Adrenal gland (tissue), 12 donors: ENCODE results near the gene PPFIA2. TPM values are rescaled to one million over a fixed set of nuclear protein-coding genes. Genes with fewer than 3 reads are reported as not detected.

Experiments
- DNase-seq, 7 donors: peaks; one replicate each; pipeline ENCODE4 v3.0.0-alpha.2; 2019 to 2020
- H3K27ac ChIP-seq, 5 donors: fragments of 200-600 bp; sonication (generic) in 4 of 5; 1 replicate in 3 of 5; 2 replicates in 2 of 5; pipeline versions ENCODE4 v1.5.1 to v1.8.0; 2016 to 2020; ENCODE audit warnings: mild to moderate bottlenecking in 1 of 5
- H3K27me3 ChIP-seq: fragments of 200-600 bp; 2 replicates; pipeline ENCODE4 v1.8.0; 2021
- H3K36me3 ChIP-seq, 2 donors: fragments of 200-600 bp; replicated peaks in 1 of 2; 1 replicate in 1 of 2; 2 replicates in 1 of 2; pipeline versions ENCODE4 v1.5.1 to v1.8.0; 2018 to 2022
- H3K4me1 ChIP-seq, 2 donors: fragments of 200-600 bp; replicated peaks in 1 of 2; 1 replicate in 1 of 2; 2 replicates in 1 of 2; pipeline versions ENCODE4 v1.5.1 to v1.8.0; 2018 to 2021
- H3K4me3 ChIP-seq, 4 donors: fragments of 200-600 bp; sonication (generic) in 3 of 4; one replicate each; pipeline ENCODE4 v1.5.1; 2016 to 2018
- H3K9me3 ChIP-seq, 3 donors: fragments of 200-600 bp; sonication (generic) in 1 of 3; replicated peaks in 1 of 3; 1 replicate in 2 of 3; 2 replicates in 1 of 3; pipeline versions ENCODE4 v1.5.1 to v1.8.0; 2016 to 2021
- POLR2A ChIP-seq, 2 donors: fragments of 450-650 bp; IDR thresholded peaks; one replicate each; pipeline ENCODE4 v1.6.1; 2017; ENCODE audit warnings: antibody characterized with exemption in 2 of 2, mild to moderate bottlenecking in 2 of 2, moderate library complexity in 1 of 2
- WGBS, 4 donors: extraction: QIAGEN DNeasy Blood & Tissue Kit in 2 of 4; methylation state at CpG; one replicate each; pipeline versions ENCODE4 v1.1.5 to v1.1.7; 2013 to 2017; 5-methylcytosine and 5-hydroxymethylcytosine counted together
- intact Hi-C, 2 donors: fragments of 100-400 bp; cut with DNase I; formaldehyde crosslinking; loops; one replicate each; pipeline versions ENCODE4 v1.14.1 to v1.15.0; 2022 to 2023
- polyA plus RNA-seq, 3 donors: library from polyadenylated mRNA; stranded (reverse); fragments of 200-250 nt in 2 of 3; fragments of 350-450 nt in 1 of 3; fragmentation: Illumina TruSeq in 1 of 3; extraction: RNeasy Lipid Tissue Mini Kit (QIAGEN cat#74804) in 1 of 3; gene quantifications; one replicate each; pipeline ENCODE4 v1.2.3, GENCODE V29; 2013 to 2014
- total RNA-seq, 9 donors: library from RNA; depleted of rRNA in 4 of 9; stranded (reverse); fragments of >200 nt in 4 of 9; fragments of 120-200 nt in 1 of 9; fragmentation: NEBNext Ultra II Directional in 1 of 9; extraction: Animal tissue kit (Norgen Biotek cat#: 25700) in 1 of 9; gene quantifications; one replicate each; pipeline versions ENCODE4 v1.1.0 to v1.2.4, GENCODE V29; 2013 to 2023
- TF ChIP-seq, protein P1 (sequence below), 6 experiments: fragments of 450-650 bp in 4 of 6; fragments of 200-600 bp in 2 of 6; sonication (generic) in 1 of 6; IDR thresholded peaks; 1 replicate in 5 of 6; 2 replicates in 1 of 6; pipeline versions ENCODE4 v1.5.1 to v1.8.0; 2016 to 2021; ENCODE audit warnings: antibody characterized with exemption in 6 of 6, mild to moderate bottlenecking in 2 of 6, moderate library complexity in 1 of 6
- donor health status: healthy with polysubstance abuse.
- donor health status: Bipolar disorder and iron deficiency.
- donor health status: DM: yes; HTN: yes; CAD: no.
- donor health status: DM: no; HTN: no; CAD: no.
- donor health status: DM: no; HTN: no; CAD: no.
- donor health status: DM: yes; HTN: yes; CAD: no.

Gene PPFIA2
- total and polyA plus RNA-seq, 12 donors = 0.35 to 16.4 (median 2.4) TPM

DNA sequence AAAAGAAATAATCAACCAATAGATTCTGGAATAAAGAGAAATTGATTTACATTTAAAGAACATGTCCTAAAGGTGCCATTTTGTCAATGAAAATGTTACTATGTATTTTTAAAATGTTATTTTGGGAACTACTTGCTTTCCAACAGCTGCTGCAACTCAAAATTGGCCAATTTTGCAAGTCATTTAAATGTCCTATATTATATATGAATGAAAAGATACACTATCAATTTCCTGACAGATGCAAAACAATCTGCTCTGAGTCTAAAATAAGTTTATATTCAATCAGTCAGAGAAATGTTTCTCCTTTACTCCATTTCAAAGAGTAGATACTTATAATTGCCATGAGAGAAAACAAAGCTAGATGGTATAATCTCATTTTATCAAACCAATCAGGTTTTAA, 434.1 kb downstream of the PPFIA2 start:
- TF ChIP-seq POLR2A (IDR thresholded peaks at IDR 0.05) = no peak
- TF ChIP-seq, protein P1, sequence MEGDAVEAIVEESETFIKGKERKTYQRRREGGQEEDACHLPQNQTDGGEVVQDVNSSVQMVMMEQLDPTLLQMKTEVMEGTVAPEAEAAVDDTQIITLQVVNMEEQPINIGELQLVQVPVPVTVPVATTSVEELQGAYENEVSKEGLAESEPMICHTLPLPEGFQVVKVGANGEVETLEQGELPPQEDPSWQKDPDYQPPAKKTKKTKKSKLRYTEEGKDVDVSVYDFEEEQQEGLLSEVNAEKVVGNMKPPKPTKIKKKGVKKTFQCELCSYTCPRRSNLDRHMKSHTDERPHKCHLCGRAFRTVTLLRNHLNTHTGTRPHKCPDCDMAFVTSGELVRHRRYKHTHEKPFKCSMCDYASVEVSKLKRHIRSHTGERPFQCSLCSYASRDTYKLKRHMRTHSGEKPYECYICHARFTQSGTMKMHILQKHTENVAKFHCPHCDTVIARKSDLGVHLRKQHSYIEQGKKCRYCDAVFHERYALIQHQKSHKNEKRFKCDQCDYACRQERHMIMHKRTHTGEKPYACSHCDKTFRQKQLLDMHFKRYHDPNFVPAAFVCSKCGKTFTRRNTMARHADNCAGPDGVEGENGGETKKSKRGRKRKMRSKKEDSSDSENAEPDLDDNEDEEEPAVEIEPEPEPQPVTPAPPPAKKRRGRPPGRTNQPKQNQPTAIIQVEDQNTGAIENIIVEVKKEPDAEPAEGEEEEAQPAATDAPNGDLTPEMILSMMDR (IDR thresholded peaks at IDR 0.05) = no peak
- intact Hi-C loops = no loop called here

DNA sequence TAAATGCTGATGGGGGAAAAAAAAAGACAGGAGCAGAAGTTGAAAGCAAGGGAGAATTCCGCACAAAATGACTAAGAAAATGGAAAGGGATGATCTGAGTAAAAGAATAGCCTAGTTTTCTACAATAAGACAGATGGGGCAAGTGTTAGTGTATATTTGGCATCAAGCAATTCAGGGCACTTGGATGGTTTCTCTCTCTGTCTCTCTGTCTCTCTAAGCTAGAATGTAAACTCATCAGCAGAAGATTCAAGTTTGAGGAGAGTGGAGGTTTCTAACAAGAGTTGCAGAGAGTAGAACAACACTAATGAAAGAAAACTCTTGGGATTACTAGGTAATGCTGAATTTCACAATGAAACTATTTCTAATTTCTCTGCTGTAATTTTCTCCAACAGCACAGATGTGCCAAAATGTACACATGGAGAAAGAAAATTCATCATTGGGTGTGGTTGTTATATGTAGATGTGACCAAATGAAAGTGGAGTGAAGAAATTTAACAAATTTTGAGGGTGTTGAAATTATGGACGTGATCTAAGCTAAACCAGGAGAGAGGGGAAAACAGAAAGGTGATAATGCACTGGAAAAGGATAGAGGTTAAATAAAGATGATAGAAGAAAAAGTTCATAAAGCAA, 444.1 kb downstream of the PPFIA2 start:
- Histone ChIP-seq H3K4me3 (no peak overlapping the region), H3K27ac (no peak overlapping the region), H3K9me3 (no peaks in the 10 kb centered on the region), H3K27me3 (no peaks in the 10 kb centered on the region), H3K36me3 (no peaks in the 10 kb centered on the region), H3K4me1 (no peaks in the 10 kb centered on the region)
- TF ChIP-seq POLR2A (IDR thresholded peaks at IDR 0.05) = no peak
- TF ChIP-seq, protein P1 (IDR thresholded peaks at IDR 0.05) = no peak
- WGBS, 4 donors = 67 to 84% (median 72%) methylated on average over 2 of the region's 2 CpGs
- intact Hi-C loops = no loop called here
- DNase-seq = no peak

More for the DNA sequence above, 434.1 kb downstream of the PPFIA2 start:
- Histone ChIP-seq H3K9me3 (no peaks in the 10 kb centered on the region), H3K4me3 (no peak overlapping the region), H3K27ac (no peak overlapping the region), H3K27me3 (no peaks in the 10 kb centered on the region), H3K4me1 (no peaks in the 10 kb centered on the region), H3K36me3 (no peaks in the 10 kb centered on the region)
- DNase-seq = no peak

DNA sequence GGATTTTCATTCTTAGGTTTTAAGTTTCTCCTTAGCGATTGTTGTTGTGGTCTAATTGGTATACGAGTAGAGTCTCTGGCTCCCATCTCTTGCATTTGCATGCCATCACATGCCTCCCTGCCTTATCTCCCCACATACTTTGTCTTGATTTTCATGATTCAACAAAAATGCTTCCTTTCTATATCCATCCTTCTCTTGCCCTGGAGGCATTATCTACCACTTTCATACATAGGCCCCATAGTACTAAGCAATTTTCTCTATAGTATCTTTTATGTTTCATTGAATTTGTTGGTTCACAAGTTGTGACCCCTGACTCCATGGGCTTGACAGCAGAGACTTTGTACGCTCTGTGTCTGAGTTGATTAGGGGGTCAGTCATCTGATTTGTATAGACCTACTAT, 455.2 kb downstream of the PPFIA2 start:
- intact Hi-C loops = no loop called here

DNA sequence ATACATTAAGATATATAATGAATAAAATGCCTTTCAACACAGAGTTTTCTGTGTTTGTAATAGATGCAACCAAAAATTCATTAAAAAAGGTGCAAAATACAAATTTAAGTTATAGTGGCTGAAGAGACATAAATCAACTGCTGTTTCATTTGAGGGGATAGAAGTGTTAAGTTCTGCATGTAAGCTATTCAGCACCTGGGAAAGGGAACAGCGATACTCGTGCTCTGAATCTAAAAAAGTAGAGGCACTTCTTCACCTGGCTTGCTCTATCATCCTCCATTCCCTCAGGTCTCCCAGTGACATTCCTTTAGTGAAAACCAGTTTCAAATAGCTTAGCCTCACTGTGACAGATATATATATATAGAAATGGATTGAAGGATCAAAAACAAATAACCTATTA, 458.7 kb downstream of the PPFIA2 start:
- no peaks in the 10 kb centered on the region for H3K4me1 ChIP-seq
- H3K36me3 ChIP-seq = no peaks in the 10 kb centered on the region
- H3K4me3 ChIP-seq = no peak overlapping the region
- H3K9me3 ChIP-seq = no peaks in the 10 kb centered on the region
- H3K27me3 ChIP-seq = no peaks in the 10 kb centered on the region
- WGBS, 4 donors = 50 to 69% (median 61%) methylated on average over 2 of the region's 2 CpGs
- intact Hi-C loops = no loop called here
- TF ChIP-seq POLR2A (IDR thresholded peaks at IDR 0.05) = no peak
- TF ChIP-seq, protein P1 (IDR thresholded peaks at IDR 0.05) = no peak
- DNase-seq = no peak
- no peak overlapping the region for H3K27ac ChIP-seq

More for the DNA sequence above, 455.2 kb downstream of the PPFIA2 start:
- Histone ChIP-seq H3K27ac (no peak overlapping the region), H3K4me1 (no peaks in the 10 kb centered on the region), H3K9me3 (no peaks in the 10 kb centered on the region), H3K4me3 (no peak overlapping the region), H3K27me3 (no peaks in the 10 kb centered on the region), H3K36me3 (no peaks in the 10 kb centered on the region)
- WGBS, 4 donors = 84 to 89% (median 86%) methylated on average over 3 of the region's 3 CpGs
- DNase-seq = no peak
- TF ChIP-seq POLR2A (IDR thresholded peaks at IDR 0.05) = no peak
- TF ChIP-seq, protein P1 (IDR thresholded peaks at IDR 0.05) = no peak
